ENCODE measurements around the gene ITPR1. TPM values are rescaled to one million over a fixed set of nuclear protein-coding genes. Genes with fewer than 3 reads are reported as not detected.
"Not testable (repeated sequence)": the region's sequence is repeated elsewhere in the genome, so short reads cannot be mapped to it uniquely, and the experiment has no call there.

The ITPR1 gene
- polyA plus RNA-seq, 3 donors = 48.6 to 58.8 (median 53.2) TPM

DNA sequence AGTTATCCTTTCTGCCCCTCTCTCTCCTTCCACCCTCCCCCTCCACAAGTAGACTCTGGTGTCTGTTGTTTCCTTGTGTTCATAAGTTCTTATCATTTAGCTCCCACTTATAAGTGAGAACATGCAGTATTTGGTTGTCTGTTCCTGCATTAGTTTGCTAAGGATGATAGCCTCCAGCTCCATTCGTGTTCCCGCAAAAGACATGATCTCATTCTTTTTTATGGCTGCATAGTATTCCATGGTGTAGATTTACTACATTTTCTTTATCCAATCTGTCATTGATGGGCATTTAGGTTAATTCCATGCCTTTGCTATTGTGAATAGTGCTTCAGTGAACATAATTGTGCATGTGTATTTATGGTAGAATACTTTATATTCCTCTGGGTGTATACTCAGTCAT is 97.7 kb downstream of the ITPR1 start:
- not testable (repeated sequence) for DNase-seq

DNA sequence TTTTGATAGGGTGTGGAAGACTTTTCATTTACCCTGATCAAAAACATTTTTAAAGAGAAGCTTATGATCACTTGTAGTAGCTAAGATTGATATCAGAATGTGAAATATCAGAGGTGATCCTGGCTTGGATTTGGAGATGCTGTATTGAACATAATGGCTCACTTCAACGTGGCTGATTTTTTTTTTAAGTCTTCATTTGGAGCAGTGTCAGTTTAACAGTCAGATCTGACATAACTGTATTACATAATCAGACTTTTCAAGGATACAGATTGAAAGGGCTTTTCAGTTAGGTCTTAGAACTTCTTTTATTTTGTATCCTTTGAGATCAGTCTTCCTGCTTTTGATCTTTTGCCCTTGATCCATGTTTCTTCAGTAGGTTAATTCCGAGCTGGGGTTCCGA is 98.5 kb downstream of the ITPR1 start:
- DNase-seq = no peak

DNA sequence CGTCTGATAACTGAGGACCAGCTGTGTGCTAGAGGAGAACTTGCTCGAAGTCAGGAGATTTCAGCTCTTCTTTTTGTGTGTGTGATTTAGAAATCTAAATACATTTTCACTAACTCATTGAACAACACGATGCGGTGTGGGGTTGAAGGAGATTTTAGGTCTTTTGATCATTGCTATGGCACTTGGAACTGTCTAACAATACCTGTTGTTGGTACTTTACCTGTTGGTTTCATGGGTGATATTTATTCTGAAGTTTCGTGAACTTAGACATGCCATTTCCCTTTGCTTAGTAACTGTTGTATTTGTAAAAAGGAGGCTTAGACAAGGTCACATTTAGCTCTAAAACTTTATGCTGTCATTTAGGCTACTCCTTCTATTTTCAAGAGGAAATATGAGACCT is 99.9 kb downstream of the ITPR1 start:
- DNase-seq = no peak

DNA sequence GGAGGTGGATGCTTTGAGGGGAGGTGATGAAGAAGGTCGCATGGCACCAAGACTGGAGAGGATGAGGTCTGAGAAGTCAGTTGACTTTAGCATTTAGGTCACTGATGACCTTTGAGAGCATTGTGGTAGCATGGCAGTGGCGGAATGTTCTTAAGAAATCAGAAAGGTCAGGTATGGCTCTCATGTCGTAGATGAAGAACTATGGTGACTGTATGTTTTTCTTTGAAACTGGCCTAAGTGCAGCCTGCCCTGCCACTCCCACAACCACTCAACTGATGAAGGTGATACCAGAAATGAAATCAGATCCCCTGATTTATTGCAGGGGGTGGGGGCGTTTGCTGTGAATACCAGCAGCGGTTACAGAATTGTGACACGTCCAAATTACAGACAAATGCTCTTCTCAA is 102.6 kb downstream of the ITPR1 start:
- peak; percentile 72 for DNase-seq

DNA sequence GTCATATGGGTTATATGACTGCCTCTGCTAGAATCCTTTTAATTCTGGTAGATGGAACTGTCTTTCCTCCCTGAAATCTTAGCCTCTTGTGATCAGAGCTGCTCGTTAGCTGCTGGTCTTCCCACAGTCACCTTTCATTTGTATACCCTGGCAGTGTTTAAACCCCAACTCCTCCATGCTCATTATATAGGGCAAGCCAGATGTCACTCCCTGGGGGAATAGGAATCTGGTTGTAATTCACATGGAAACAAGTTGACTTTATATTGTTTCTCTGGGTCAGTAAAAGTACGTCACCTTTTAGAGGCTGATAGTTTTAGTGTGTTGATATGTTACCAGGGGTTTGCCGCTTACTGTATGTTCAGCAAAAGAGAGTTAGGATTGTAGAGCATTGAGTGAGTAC is 103.5 kb downstream of the ITPR1 start:
- peak; percentile 83 for DNase-seq

DNA sequence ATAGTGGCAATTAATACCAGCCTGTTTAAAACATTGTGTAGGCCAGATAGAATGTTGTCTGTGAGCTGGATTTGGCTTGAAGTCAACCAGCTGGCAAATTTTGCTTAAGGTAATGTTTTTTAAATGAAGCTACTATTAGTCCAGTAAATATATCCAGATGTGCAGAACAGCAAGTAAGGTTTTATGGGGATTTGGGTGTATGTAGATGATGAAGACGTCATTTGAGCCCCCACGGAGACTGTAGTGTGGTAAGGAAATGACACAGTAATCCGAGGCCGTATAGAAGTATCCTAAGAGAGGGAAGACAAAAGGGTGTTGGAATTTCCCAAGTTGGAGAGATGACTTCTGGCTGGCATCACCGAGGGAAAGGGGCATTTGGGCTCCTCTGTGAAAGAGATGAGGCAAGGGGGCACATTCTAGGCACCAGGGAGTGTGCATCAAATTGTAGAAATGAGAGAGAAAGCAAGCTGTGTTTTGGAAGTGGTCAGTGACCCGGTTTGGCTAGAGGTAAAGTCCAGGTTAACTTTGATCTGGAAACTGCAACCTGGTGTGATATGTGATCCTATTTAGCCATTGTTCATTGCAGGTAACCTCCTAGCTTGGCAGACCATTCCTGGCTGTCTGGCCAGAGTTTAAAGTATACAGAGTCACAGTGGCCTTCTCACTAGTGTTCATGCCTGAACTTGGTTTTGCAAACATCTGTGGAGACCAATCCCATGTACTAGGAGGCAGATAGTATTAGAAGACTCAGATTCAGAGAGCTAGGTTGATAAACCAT is 104.2 kb downstream of the ITPR1 start:
- DNase-seq = no peak

DNA sequence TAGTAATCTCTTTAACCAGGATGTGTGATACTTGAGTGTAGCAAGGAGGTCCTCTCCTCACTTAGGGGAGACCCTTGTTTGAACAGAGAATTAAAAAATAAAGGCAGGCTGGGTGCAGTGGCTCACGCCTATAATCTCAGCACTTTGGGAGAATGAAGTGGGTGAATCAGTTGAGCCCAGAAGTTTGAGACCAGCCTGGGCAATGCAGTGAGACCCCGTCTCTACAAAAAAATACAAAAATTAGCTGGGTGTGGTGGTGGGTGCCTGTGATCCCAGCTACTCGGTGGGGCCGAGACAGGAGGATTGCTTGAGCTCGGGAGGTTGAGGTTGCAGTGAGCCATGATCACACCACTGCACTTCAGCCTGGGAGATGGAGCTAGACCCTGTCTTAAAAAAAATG is 105.1 kb downstream of the ITPR1 start:
- DNase-seq = not testable (repeated sequence)

DNA sequence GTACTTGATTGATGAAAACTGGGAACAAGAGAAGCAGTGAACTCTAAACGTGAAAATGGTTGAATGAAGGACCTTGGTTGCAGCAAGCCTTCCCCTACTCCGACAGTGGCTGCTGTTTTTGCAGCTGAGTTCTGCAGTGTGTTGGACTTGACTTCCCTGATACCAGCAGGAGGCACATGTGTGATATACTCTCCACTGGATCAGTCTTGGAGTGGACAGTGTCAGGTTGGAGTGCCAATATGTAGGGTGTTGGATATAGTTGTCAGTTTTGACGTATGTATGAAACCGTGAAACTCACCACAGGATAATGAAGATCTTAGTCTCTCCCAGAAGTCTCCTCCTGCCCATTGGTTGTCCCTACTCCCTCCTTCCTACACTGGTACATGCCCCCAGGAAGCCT is 106.5 kb downstream of the ITPR1 start:
- no peak for DNase-seq

DNA sequence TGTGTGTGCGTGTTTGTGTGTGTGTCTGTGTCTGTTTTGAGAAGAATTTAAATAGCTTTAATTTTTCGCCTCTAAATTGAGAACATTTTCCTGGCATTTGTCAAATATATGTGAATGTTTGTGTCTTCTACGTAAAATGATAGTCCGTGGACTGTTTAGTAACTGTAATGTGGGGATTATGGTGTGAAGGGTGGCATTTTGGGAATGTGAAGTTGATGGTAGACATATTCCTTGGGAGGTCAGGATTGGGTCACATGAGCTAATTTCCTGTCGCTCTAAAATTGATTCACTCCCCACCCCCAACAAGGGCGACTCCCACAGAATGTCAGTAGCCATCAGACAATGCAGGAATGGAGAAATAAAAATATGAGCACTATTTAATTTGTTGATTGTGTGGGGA is 107.3 kb downstream of the ITPR1 start:
- DNase-seq = no peak

DNA sequence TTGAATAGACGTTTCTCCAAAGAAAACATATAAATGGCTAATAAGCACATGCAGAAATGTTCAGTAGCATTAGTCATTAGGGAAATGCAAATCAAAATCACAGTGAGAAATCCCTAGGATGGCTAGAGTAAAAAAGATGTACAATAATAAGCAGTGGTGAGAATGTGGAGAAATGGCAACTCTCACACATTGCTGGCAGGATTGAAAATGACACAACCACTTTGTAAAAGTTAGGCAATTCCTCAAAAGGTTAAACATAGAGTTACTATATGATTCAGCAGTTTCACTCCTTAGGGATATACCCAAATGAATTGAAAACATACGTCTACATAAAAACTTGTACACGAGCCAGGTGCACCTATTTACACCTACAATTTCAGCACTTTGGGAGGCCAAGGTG is 108.7 kb downstream of the ITPR1 start:
- no peak for DNase-seq

DNA sequence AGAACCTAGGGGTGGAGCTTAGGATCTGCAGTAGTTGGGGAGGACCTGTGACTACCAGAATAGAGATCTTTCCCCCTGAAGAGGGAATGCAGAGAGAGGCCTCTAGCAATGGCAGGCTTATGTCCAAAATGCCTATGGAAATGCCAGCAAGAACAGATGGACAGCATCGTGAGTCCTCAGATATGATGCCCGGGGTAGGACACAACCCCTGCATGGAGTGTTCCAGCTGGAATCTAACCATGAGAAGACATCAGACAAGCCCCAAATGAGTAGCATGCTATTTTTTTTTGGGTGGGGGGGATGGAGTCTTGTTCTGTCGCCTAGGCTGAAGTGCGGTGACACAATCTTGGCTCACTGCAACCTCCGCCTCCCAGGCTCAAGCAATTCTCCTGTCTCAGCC is 111.5 kb downstream of the ITPR1 start:
- no peak for DNase-seq

DNA sequence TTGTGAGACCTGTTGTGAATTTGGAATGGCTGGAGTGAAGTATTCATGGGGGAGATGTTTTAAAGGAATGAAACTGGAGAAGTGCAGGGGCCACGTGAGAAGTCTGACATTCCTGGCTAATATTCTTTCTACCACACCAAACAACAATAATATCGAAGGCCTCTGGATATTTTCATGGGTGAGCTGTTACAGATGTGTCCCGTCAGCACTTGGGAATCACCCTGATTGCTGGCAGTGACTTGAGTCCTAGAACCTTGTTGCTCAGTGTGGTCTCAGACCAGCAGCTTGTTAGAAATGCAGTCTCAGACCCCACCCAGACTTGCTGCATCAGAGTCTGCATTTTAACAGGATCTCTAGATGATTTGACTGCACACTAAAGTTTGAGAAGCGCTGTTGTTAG is 113.8 kb downstream of the ITPR1 start:
- no peak for DNase-seq

DNA sequence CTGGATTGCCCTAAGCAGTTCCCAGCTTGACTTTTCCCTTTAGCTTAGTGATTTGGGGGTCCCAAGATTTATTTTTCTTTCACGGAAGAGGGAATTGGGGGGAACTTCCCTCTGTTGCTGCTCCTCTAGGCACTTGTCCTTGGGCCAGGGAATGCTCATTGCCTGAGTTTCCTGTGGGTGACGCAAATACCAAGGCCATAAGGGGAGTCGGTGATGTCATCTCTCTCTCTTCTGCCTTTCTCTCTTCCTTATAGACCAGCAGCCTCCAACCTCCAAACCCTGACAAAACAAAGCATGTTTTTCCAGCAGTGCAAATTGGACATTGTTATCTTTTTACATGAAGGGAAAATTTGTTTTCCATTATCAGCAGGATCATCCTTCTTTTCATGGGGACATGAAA is 120.2 kb downstream of the ITPR1 start:
- DNase-seq = no peak

DNA sequence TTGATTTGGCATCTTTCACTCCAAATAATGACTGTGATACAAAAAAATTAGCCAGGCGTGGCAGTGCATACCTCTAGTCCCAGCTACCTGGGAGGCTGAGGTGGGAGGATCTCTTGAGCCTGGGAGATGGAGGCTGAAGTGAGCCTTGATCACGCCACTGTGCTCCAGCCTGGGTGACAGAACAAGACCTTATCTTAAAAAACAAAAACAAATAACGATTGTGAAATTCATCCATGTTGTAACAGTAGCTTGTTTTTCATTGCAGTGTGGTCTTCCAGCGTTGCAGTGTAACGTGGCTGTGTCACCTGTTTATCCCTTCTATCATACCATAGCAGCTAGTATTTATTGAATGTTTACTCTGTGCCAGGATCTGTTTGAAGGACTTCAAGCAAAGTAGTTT is 120.9 kb downstream of the ITPR1 start:
- DNase-seq = no peak

DNA sequence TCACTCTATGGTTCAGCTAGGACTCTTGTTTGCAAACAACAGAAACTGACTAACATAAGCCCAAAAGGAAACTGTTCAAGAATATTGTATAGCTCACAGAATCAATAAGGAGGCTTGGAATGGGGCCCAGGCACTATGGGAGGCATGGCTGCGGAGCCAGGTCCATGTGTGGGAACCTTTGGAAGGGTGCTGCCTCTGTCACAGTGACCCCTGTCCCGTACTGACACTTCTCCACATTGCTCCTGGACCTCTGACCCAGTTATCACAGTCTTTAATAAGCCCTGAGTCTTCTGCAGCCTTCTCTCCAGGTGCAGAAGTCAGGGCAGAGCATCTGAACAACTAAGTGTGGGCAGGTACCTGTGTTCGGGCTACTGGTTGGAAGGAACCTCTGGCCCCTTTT is 121.8 kb downstream of the ITPR1 start:
- no peak for DNase-seq

DNA sequence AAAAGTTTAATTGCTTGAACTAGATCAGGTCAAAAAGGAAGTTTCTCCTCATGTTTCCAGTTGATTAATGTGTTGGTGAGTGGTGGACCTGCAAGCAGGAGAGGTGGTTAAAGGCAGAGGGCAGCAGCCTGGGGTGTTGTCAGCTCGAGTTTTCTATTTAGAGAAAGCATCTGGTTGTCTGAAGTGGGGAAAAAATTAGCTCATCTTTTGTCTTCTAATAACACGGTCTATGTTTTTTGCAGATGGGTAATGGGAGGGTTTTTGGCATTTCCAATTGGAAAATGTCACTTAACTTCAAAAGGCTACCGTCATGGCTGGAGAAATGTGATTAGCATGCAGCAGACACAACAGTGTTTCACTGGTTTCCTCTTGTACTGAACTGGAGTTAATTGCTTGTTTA is 122.6 kb downstream of the ITPR1 start:
- DNase-seq = no peak

DNA sequence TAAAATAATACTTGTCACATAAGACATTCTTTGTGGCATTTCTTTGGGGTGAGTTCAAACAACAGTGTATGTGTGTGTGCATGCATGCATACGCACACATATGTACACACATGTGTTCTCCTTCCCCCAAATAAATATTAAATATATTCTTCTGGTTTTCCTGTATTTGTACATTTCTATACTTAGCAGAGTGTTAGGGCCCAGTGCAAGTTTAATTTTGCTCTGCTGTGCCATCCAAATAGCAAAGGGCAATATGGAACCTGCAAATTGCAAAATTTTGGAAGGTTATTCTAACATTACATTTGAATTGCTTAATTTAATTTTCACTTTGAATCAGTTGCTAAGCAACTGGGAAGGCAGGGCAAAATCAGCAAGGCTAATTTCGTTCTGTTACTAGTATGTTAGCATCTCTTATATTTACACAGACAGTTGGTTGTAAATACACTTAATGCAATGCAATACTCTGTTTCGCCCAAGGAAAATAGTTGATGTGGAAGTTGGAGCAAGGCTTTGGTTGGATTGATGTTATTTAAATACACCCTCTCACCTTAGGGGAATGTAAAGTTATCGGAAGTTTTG is 130.4 kb downstream of the ITPR1 start:
- DNase-seq = no peak

DNA sequence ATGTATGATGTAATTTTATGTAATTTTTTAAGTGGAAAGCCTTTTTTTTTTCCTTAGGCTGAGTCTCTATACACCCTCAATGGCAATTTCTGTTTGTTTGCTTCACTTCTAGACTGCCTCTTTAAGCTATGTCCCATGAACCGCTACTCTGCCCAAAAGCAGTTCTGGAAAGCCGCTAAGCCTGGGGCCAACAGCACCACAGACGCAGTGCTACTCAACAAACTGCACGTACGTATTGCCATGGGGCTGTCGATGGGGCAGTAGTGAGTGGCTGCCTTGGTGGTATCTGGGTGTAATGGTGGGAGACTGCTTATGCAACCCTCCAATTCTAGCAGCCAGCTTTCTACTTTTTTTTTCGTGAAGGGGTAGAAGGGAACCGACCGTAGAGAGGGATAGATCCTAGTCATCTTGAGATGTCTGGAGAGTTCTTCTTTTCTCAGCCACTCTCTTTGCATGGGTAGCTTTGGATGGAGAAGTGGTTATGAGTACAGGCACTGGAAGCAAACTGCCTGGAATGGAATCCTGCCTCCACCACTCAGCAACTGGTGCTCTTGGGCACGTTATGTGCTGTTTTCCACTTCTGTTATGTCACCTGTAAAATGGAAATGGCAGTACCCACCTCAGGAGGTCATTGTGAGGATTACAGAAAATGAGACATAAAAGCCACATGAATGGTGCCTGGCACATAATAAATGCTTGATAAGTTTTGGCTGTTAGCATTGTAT is 134.7 kb downstream of the ITPR1 start:
- no peak for DNase-seq

DNA sequence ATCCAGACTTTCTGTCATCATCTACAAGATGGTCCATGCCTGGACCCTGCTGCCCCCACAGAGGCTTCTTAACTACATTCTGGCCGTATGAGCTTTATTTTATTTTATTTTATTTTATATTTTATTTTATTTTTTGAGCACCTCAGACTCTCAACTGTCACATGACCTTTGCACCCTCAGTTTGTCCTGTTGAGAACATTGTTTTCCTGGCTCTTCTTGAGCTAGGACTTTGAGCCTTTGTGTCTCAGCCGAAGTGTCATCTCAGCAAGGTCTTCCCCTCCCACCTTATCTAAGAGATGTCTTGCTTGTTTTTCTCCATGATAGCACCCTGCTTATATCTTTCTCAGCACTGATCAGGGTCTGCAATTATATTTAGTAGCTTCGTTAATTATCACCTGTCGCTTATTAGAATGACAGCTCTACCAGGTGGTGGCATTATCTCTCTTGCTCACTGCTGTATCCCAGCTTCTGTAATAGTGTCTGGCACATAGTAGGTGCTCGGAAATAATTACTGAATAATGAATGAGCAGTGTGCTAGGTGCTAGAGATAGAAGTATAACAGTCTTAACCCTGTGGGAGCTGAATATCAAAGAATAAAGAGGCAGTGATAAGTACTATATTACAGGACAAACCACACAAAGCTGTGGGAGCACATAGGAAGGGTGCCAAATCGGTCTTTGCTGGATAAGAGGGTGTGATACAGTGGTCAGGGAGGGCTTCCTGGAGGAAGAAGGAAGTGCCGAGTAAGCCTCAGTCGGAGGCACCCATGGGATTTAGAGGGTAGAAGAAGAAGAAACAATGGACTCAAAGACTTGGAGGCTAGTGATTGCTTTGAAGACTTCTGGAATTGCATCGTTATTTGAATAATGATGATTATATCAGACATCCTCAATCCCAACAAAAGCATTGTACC is 136.2 kb downstream of the ITPR1 start:
- no peak for DNase-seq

DNA sequence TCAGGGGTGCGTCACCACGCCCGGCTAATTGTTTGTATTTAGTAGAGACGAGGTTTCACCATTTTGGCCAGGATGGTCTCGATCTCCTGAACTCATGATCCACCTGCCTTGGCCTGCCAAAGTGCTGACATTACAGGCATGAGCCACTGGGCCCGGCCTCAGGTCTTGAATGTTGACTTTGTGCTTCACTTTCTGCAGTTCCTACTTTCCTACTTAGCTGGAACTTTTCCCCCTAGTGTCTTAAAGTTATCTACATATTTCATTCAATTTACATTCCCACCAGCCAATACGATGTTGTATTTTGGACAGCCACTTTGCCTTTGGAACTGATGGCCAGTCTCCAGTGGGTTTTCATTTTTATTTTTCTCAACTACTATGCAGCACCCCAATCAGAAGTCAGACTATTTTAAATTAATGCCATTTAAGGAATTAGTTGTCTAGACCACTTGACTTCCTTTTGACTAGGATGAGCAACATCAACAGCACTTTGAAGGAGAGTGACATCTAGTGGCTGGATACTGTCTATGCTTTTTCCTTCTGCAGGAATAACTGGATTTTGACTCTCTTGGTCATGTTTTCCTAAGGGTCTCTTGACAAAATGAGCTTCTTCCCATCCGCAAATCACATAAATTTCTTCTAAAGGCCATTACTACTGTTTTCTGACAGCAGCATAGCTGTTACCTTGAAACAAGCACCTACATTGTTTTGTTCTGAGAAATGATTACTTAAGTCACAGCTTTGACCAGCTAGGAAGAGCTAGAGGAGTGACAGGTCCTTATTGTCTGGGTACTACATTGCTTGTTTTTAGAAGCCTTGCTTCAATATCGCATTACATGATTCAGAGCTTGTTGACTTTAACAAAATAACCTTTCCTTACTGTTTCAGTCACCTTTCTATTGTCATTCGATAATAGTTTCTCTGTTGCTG is 140.2 kb downstream of the ITPR1 start:
- peak; percentile 65 for DNase-seq

DNA sequence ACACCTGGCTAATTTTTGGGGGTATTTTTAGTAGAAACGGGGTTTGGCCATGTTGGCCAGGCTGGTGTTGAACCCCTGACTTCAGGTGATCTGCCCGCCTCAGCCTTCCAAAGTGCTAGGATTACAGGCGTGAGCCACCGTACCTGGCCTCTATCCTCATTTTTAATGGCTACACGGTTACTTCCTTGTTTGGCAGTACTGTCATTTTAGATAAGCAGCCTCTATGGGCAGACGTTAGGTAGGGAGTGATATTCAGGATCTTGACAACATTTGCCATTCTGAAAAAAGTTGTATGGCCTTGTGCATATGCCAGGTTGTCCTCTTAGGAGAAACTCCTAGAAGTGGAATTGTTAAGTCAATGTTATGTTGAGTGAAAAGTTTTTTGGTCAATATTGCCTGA is 141.7 kb downstream of the ITPR1 start:
- no peak for DNase-seq
